Colonic mucosa (tissue), 4 donors: ENCODE results near the gene MRTFB. TPM values are rescaled to one million over a fixed set of nuclear protein-coding genes. Genes with fewer than 3 reads are reported as not detected.

Experiments used
- DNase-seq: peaks from one replicate; pipeline ENCODE4 v3.0.0-alpha.2; 2020
- H3K27ac ChIP-seq: fragments of 200-600 bp; one replicate; pipeline ENCODE4 v1.8.0; 2021
- H3K27me3 ChIP-seq: fragments of 200-600 bp; one replicate; pipeline ENCODE4 v1.8.0; 2021
- H3K36me3 ChIP-seq: fragments of 200-600 bp; one replicate; pipeline ENCODE4 v1.8.0; 2021
- H3K4me1 ChIP-seq: fragments of 200-600 bp; one replicate; pipeline ENCODE4 v1.8.0; 2021; ENCODE audit warnings: mild to moderate bottlenecking
- H3K4me3 ChIP-seq: fragments of 200-600 bp; one replicate; pipeline ENCODE4 v1.8.0; 2021
- H3K9ac ChIP-seq, 2 donors: one replicate each; pipeline ENCODE4 v1.7.0; 2013; ENCODE audit warnings: control low read depth in 2 of 2, low read depth in 2 of 2, low read length in 2 of 2
- H3K9me3 ChIP-seq: fragments of 200-600 bp; one replicate; pipeline ENCODE4 v1.8.0; 2021
- intact Hi-C: fragments of 100-400 bp; cut with DNase I; formaldehyde crosslinking; loops from one replicate; pipeline ENCODE4 v1.14.1; 2022
- total RNA-seq, 2 donors: library from RNA; stranded (reverse); fragmentation: NEBNext Ultra II Directional in 1 of 2; extraction: Animal tissue kit (Norgen Biotek cat#: 25700) in 1 of 2; gene quantifications; one replicate each; pipeline ENCODE4 v1.2.1, GENCODE V29; 2021
- TF ChIP-seq, protein P1 (sequence below): fragments of 200-600 bp; IDR thresholded peaks from one replicate; pipeline ENCODE4 v1.8.0; 2022; ENCODE audit warnings: antibody characterized with exemption, mild to moderate bottlenecking
- donor health status: healthy.
- donor health status: DM: no; HTN: no; CAD: no.
- donor health status: DM: no; HTN: no; CAD: no.

Gene MRTFB
- total RNA-seq, 2 donors from 2014 or later = 31.4 to 40.3 TPM

DNA sequence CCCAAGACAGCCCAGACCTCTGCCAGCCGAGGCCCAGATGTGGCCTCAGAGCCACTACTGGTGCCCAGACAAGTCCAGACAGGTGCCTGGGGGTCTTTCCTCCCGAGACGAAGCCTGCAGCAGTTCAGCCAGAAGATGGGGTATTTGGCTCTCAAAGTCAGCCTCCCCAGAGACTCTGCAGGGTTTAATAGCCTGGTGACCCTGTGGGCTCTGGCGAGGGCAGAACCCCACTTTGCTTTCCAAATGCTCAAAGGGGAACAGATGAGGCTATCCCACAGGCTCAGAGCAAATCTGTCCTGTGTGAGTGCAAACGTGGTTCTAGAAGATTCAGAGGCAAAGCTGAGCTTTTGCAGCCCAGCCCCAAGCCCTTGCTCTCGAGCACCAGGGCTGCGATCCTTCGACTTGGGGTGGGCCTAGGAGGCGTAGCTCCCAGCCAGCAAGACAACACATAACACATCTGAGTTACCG lies 236.0 kb downstream of the MRTFB start:
- Histone ChIP-seq H3K27me3 (peaks cover 6% of the 10 kb centered on the region), H3K36me3 (no peaks in the 10 kb centered on the region), H3K9ac (peak overlapping the region in 1 of 2 donors; percentile 30), H3K4me1 (no peaks in the 10 kb centered on the region), H3K27ac (no peak overlapping the region), H3K9me3 (no peaks in the 10 kb centered on the region), H3K4me3 (no peak overlapping the region)
- intact Hi-C loops = no loop called here
- TF ChIP-seq, protein P1, sequence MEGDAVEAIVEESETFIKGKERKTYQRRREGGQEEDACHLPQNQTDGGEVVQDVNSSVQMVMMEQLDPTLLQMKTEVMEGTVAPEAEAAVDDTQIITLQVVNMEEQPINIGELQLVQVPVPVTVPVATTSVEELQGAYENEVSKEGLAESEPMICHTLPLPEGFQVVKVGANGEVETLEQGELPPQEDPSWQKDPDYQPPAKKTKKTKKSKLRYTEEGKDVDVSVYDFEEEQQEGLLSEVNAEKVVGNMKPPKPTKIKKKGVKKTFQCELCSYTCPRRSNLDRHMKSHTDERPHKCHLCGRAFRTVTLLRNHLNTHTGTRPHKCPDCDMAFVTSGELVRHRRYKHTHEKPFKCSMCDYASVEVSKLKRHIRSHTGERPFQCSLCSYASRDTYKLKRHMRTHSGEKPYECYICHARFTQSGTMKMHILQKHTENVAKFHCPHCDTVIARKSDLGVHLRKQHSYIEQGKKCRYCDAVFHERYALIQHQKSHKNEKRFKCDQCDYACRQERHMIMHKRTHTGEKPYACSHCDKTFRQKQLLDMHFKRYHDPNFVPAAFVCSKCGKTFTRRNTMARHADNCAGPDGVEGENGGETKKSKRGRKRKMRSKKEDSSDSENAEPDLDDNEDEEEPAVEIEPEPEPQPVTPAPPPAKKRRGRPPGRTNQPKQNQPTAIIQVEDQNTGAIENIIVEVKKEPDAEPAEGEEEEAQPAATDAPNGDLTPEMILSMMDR = no peak
- no peak for DNase-seq

DNA sequence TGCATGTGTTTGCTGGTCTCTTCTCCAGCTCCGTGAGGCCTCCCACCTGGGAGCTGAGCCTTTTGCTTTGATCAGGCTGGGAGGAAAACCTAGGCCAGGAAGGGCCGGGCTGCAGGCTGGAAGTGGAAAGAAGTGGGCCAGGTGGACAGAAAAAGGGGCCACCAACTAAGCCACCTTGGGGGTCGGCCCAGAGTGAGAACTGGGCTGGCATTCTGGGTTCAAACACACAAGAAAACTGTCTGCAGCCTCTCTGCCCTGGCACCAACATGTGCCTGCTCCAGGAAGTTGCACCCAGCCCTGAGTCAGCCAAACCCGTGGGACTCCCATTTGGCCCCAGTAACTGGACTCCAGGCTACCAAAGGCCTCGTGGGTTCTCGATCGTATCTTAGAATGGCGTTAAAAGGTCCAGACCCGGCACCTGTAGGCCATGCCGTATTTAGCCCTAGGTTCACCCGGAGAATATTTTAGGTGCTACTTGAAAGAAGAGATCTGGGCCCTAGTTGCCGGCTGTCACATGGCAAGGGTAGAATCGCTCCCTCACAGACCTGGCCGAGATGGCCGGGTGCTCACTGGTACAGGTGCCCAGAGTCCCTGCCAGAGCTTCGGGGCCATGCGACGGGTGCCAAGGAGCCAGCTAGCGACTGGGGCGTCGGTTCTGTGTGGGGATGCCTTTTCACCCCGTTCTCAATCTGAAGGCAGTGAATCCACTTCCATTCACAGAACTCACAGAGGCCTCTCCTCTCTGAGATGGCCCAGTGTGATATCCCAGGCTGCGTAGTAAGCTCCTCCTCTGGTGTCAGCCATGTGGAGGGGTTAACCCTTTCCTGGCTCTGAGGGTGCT lies 236.6 kb downstream of the MRTFB start:
- Histone ChIP-seq H3K4me3 (no peak overlapping the region), H3K27ac (peak overlapping the region; percentile 12), H3K36me3 (no peaks in the 10 kb centered on the region), H3K9ac (no peak overlapping the region), H3K9me3 (no peaks in the 10 kb centered on the region), H3K27me3 (no peaks in the 10 kb centered on the region), H3K4me1 (no peaks in the 10 kb centered on the region)
- TF ChIP-seq, protein P1 = no peak
- intact Hi-C loops = no loop called here
- DNase-seq = no peak

GRCh38 chr16:14308368-14308723 lies 237.2 kb downstream of the MRTFB start:
- H3K36me3 ChIP-seq = no peaks in the 10 kb centered on the region
- TF ChIP-seq, protein P1 = no peak
- H3K9me3 ChIP-seq = no peaks in the 10 kb centered on the region
- H3K4me3 ChIP-seq = no peak overlapping the region
- no peak overlapping the region for H3K9ac ChIP-seq
- no peaks in the 10 kb centered on the region for H3K4me1 ChIP-seq
- intact Hi-C loops = no loop called here
- no peak overlapping the region for H3K27ac ChIP-seq
- DNase-seq = no peak
- no peaks in the 10 kb centered on the region for H3K27me3 ChIP-seq

DNA sequence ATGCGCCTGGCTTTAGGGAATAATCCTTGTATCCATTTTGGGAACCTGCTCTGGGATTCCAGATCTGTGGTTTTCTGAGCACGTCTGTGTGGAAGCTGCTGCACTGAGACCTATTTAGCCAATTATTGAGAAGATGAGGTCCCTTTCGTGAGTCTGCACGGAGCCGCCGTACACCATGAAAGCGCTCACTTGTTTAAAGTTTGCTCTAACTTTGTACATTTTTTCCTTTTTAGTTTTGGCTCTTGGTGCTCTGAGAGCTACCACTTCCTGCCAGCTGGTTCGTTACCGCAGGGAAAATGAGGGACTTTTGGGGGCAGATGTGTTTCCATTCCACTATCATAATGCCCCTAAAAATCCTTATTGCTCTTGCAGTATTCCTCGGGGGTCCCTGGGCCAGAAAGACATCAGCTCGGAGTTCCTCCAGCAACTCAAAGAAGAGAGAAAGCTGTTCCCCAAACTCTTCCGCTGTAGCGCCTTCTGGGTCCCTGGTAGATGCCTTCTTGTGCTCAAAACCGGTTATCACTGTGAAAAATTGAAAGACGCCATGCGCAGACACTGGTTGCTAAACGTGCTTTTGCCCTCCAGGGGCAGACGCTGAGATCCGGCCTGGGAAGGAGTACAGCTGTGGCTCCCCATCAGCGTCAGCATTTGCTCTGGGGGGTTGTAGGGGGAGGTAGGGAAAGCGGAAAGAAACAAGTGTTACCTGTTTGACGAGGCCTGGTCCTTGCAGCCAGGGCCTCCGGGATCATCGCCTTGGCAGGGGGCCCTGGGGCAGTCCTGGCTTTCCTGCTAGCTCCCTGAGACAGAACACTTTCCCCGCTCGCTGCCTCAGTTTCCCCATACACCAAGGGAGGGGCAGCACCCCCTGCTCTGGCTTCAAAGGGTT lies 238.1 kb downstream of the MRTFB start:
- H3K9ac ChIP-seq = peak overlapping the region; percentile 8 to 15

GRCh38 chr16:14309906-14310305 lies 238.8 kb downstream of the MRTFB start:
- peak overlapping the region in 1 of 2 donors; percentile 6 for H3K9ac ChIP-seq
- TF ChIP-seq, protein P1 = no peak
- no peaks in the 10 kb centered on the region for H3K9me3 ChIP-seq
- no peaks in the 10 kb centered on the region for H3K36me3 ChIP-seq
- DNase-seq = no peak
- H3K27ac ChIP-seq = no peak overlapping the region
- no peaks in the 10 kb centered on the region for H3K4me1 ChIP-seq
- H3K27me3 ChIP-seq = no peaks in the 10 kb centered on the region
- intact Hi-C loops = no loop called here
- no peak overlapping the region for H3K4me3 ChIP-seq

More for the DNA sequence above, 238.1 kb downstream of the MRTFB start:
- no peak for DNase-seq
- Histone ChIP-seq H3K36me3 (no peaks in the 10 kb centered on the region), H3K4me1 (no peaks in the 10 kb centered on the region), H3K4me3 (no peak overlapping the region), H3K27me3 (no peaks in the 10 kb centered on the region), H3K9me3 (no peaks in the 10 kb centered on the region), H3K27ac (no peak overlapping the region)
- intact Hi-C loops = no loop called here
- TF ChIP-seq, protein P1 = no peak
